K562 (cell line): ENCODE results near the gene MYOZ1. TPM values are rescaled to one million over a fixed set of nuclear protein-coding genes. Genes with fewer than 3 reads are reported as not detected.

Experiments
- ATAC-seq: fragments of 200-7000 bp; cut with Tn5 transposase; 3 replicates; pipeline ENCODE4 v1.9.1; 2020; ENCODE audit warnings: moderate library complexity
- BruUV-seq: library from RNA; stranded (reverse); fragments of 400-500 nt; replicated peaks from 2 replicates; lab custom pipeline; 2021; lab: Mats Ljungman, UMichigan
- CTCF ChIA-PET: fragments of 300-600 bp; formaldehyde crosslinking; extraction: SDS; loops from one replicate; lab custom pipeline; 2021; ENCODE audit warnings: low intra/inter-chr PET ratio; lab: Yijun Ruan, JAX
- POLR2A ChIA-PET: fragments of 300-600, 350-650 bp; sonication (Branson Sonifier 250); formaldehyde crosslinking; extraction: SDS; loops from one replicate; lab custom pipeline; 2021; ENCODE audit warnings: antibody characterized with exemption, inconsistent platforms; lab: Yijun Ruan, JAX
- DNase-seq, 4 experiments: peaks; one replicate each; pipeline versions ENCODE4 v3.0.0 to v3.0.0-alpha.2; 2011 to 2018; ENCODE audit warnings: low spot score in 3 of 4, mixed read lengths in 3 of 4; ENCODE audit errors: extremely low read depth in 1 of 4
- FAIRE-seq: peaks from 2 replicates; lab custom pipeline; 2011; peaks lifted over from hg19 to GRCh38; lab: Jason Lieb, UNC
- H2AFZ ChIP-seq: 2 replicates; pipeline ENCODE4 v1.6.0; 2011; ENCODE audit warnings: low read depth, low read length, control low read depth, inconsistent platforms
- H3K27ac ChIP-seq: fragments of 200-600 bp; 3 replicates; pipeline ENCODE4 v1.8.0; 2011; ENCODE audit warnings: low read depth, mild to moderate bottlenecking, control low read depth, inconsistent platforms, low read length, moderate library complexity, mixed read lengths; ENCODE audit errors: extremely low read depth
- H3K27me3 ChIP-seq, 2 experiments: fragments of 300-600 bp in 1 of 2; 2 replicates in 1 of 2; 3 replicates in 1 of 2; pipeline versions ENCODE4 v1.6.0 to v1.8.0; 2011; ENCODE audit warnings: inconsistent platforms in 2 of 2, low read length in 2 of 2, mild to moderate bottlenecking in 1 of 2, mixed read lengths in 1 of 2, moderate library complexity in 1 of 2; ENCODE audit not compliant: control insufficient read depth in 2 of 2, insufficient read depth in 2 of 2
- H3K36me3 ChIP-seq: fragments of 300-600 bp; 3 replicates; pipeline ENCODE4 v1.8.0; 2011; ENCODE audit warnings: mild to moderate bottlenecking, low read length, inconsistent platforms; ENCODE audit not compliant: control insufficient read depth, insufficient read depth
- H3K4me1 ChIP-seq, 2 experiments: fragments of 200-600 bp in 1 of 2; replicated peaks in 1 of 2; 2 replicates in 1 of 2; 3 replicates in 1 of 2; pipeline versions ENCODE4 v1.5.1 to v1.8.0; 2011; ENCODE audit warnings: inconsistent platforms in 2 of 2, low read length in 2 of 2, mild to moderate bottlenecking in 1 of 2, mixed read lengths in 1 of 2, moderate library complexity in 1 of 2; ENCODE audit not compliant: control insufficient read depth in 2 of 2, insufficient read depth in 2 of 2
- H3K4me2 ChIP-seq: 2 replicates; pipeline ENCODE4 v1.6.1; 2011; ENCODE audit warnings: low read length, control low read depth, inconsistent platforms, mixed read lengths; ENCODE audit not compliant: insufficient read depth
- H3K4me3 ChIP-seq: fragments of 200-600 bp; sonication (generic), shearing (Covaris generic); 2 replicates; pipeline ENCODE4 v1.5.1; 2016; ENCODE audit warnings: control low read depth, inconsistent platforms
- H3K79me2 ChIP-seq: fragments of 200-600 bp; 3 replicates; pipeline ENCODE4 v1.8.0; 2011; ENCODE audit warnings: low read length, inconsistent platforms; ENCODE audit not compliant: control insufficient read depth, insufficient read depth
- H3K9ac ChIP-seq, 2 experiments: 2 replicates each; pipeline versions ENCODE4 v1.6.0 to v1.6.1; 2011; ENCODE audit warnings: low read depth in 2 of 2, low read length in 2 of 2, control low read depth in 1 of 2, inconsistent platforms in 1 of 2, mild to moderate bottlenecking in 1 of 2, mixed read lengths in 1 of 2; ENCODE audit not compliant: insufficient read depth in 1 of 2
- H3K9me1 ChIP-seq: one replicate; pipeline ENCODE4 v1.6.0; 2011; ENCODE audit warnings: inconsistent platforms, mild to moderate bottlenecking, low read length, moderate library complexity; ENCODE audit not compliant: control insufficient read depth, insufficient read depth
- H3K9me3 ChIP-seq: replicated peaks from 2 replicates; pipeline ENCODE4 v1.5.1; 2011; ENCODE audit warnings: low read depth, low read length, inconsistent platforms; ENCODE audit not compliant: control insufficient read depth, insufficient read depth
- H4K20me1 ChIP-seq: replicated peaks from 2 replicates; pipeline ENCODE4 v1.6.1; 2011; ENCODE audit warnings: low read length, inconsistent platforms, mixed read lengths; ENCODE audit not compliant: control insufficient read depth, insufficient read depth
- ATF1 ChIP-seq, 2 experiments: fragments of 450-650 bp in 1 of 2; IDR thresholded peaks; 2 replicates each; pipeline ENCODE4 v1.6.1; 2016; ENCODE audit warnings: missing compliant biosample characterization in 1 of 2, missing genetic modification characterization in 1 of 2
- BDP1 ChIP-seq: IDR thresholded peaks from 3 replicates; pipeline ENCODE4 v1.6.1; 2011; ENCODE audit not compliant: insufficient read length, insufficient read depth
- CC2D1A ChIP-seq: fragments of 450-650 bp; IDR thresholded peaks from 2 replicates; pipeline ENCODE4 v1.6.1; 2017; ENCODE audit warnings: mild to moderate bottlenecking
- CEBPG ChIP-seq, 3 experiments: fragments of 200-800 bp in 1 of 3; sonication (Bioruptor generic) in 1 of 3; sonication (generic) in 1 of 3; formaldehyde crosslinking in 1 of 3; IDR thresholded peaks in 2 of 3; conservative IDR thresholded peaks in 1 of 3; 2 replicates each; pipeline versions ENCODE4 v1.6.1 to v1.8.0; 2016 to 2022; ENCODE audit warnings: missing compliant biosample characterization in 2 of 3, missing genetic modification characterization in 2 of 3, mild to moderate bottlenecking in 1 of 3, missing genetic modification reagents in 1 of 3
- ETS2 ChIP-seq: IDR thresholded peaks from 2 replicates; pipeline ENCODE4 v1.6.1; 2016; ENCODE audit warnings: borderline replicate concordance, missing genetic modification characterization, mild to moderate bottlenecking, moderate library complexity, missing compliant biosample characterization; ENCODE audit not compliant: poor library complexity, severe bottlenecking
- HDAC3 ChIP-seq: fragments of 450-650 bp; IDR thresholded peaks from 2 replicates; pipeline ENCODE4 v1.6.1; 2018; ENCODE audit warnings: borderline replicate concordance, mild to moderate bottlenecking, moderate library complexity; ENCODE audit not compliant: partially characterized antibody
- HMG20B ChIP-seq: fragments of 250-450 bp; sonication (Bioruptor Pico); IDR thresholded peaks from 2 replicates; pipeline ENCODE4 v1.5.0; 2021; ENCODE audit warnings: mild to moderate bottlenecking
- MAZ ChIP-seq, 2 experiments: fragments of 450-650 bp in 1 of 2; sonication (generic) in 1 of 2; formaldehyde crosslinking; IDR thresholded peaks in 1 of 2; conservative IDR thresholded peaks in 1 of 2; 2 replicates each; pipeline versions ENCODE4 v1.4.0 to v1.5.0; 2020; ENCODE audit warnings: mild to moderate bottlenecking in 1 of 2, missing genetic modification reagents in 1 of 2
- MEIS2 ChIP-seq: fragments of 450-650 bp; IDR thresholded peaks from 2 replicates; pipeline ENCODE4 v1.6.1; 2014; ENCODE audit warnings: mild to moderate bottlenecking; ENCODE audit not compliant: partially characterized antibody
- POLR3A ChIP-seq: IDR thresholded peaks from 2 replicates; pipeline ENCODE4 v1.6.1; 2011; ENCODE audit warnings: borderline replicate concordance, mild to moderate bottlenecking, moderate library complexity; ENCODE audit not compliant: insufficient read length, insufficient read depth; ENCODE audit errors: extremely low read depth
- PTBP1 ChIP-seq: fragments of 200-400 bp; formaldehyde crosslinking; IDR thresholded peaks from 2 replicates; pipeline ENCODE4 v1.6.1; 2017; ENCODE audit warnings: low read depth, low read length
- RBM14 ChIP-seq: fragments of 200-400 bp; formaldehyde crosslinking; IDR thresholded peaks from 2 replicates; pipeline ENCODE4 v1.6.1; 2018; ENCODE audit warnings: low read depth, mild to moderate bottlenecking, low read length, moderate library complexity, borderline replicate concordance; ENCODE audit not compliant: insufficient read depth
- SP2 ChIP-seq: IDR thresholded peaks from 2 replicates; pipeline ENCODE4 v1.6.1; 2011; ENCODE audit warnings: mild to moderate bottlenecking, low read depth, low read length, moderate library complexity; ENCODE audit not compliant: poor library complexity, severe bottlenecking; ENCODE audit errors: extremely low read depth
- WGBS: fragments of 100-300 bp; shearing (Covaris generic); methylation state at CpG from one replicate; pipeline ENCODE4 v1.1.6; 2016; ENCODE audit warnings: low coverage, mixed read lengths; ENCODE audit not compliant: insufficient coverage; ENCODE audit errors: missing lambda C conversion rate; 5-methylcytosine and 5-hydroxymethylcytosine counted together
- in situ Hi-C: fragments of 300-500 bp; cut with MboI; formaldehyde crosslinking; loops from 4 replicates; pipeline ENCODE4 v1.15.0; 2018; ENCODE audit warnings: inconsistent platforms, mixed read lengths
- intact Hi-C: fragments of 100-400 bp; cut with micrococcal nuclease; formaldehyde crosslinking; loops from 2 replicates; pipeline ENCODE4 v1.14.2; 2022
- polyA plus RNA-seq, 8 experiments: library from polyadenylated mRNA; depleted of rRNA in 4 of 8; stranded (reverse) in 5 of 8; unstranded in 3 of 8; fragments of >200 nt; fragmentation: Nextera tagmentation in 2 of 8; fragmentation: Illumina TruSeq in 1 of 8; extraction: Ambion mirVana in 2 of 8; extraction: Trizol in 1 of 8; gene quantifications; 2 replicates each; pipeline versions ENCODE4 v1.2.1 to v1.2.3, GENCODE V29; 2011 to 2014; ENCODE audit warnings: inconsistent platforms in 1 of 8, missing spikeins in 1 of 8
- total RNA-seq, 7 experiments: library from RNA; depleted of rRNA in 6 of 7; stranded (reverse); fragments of >200 nt in 6 of 7; fragmentation: Illumina TruSeq in 2 of 7; extraction: Trizol in 2 of 7; gene quantifications; 2 replicates each; pipeline versions ENCODE4 v1.2.1 to v1.2.3, GENCODE V29; 2011 to 2021; ENCODE audit warnings: low replicate concordance in 1 of 7
- TF ChIP-seq, protein P1 (sequence below): fragments of 450-650 bp; formaldehyde crosslinking; IDR thresholded peaks from 2 replicates; pipeline ENCODE4 v1.4.0; 2022; ENCODE audit warnings: missing genetic modification characterization
- TF ChIP-seq, protein P2 (sequence below): fragments of 450-650 bp; formaldehyde crosslinking; IDR thresholded peaks from 2 replicates; pipeline ENCODE4 v1.4.0; 2020; ENCODE audit warnings: mild to moderate bottlenecking, mixed read lengths

The MYOZ1 gene
- total and polyA plus RNA-seq, 9 of the 15 experiments (the other 6 are each of a cell fraction or from before 2014, with no cell fraction given), result 0.03 to 0.18 (median 0.07) TPM; not detected in 5

DNA sequence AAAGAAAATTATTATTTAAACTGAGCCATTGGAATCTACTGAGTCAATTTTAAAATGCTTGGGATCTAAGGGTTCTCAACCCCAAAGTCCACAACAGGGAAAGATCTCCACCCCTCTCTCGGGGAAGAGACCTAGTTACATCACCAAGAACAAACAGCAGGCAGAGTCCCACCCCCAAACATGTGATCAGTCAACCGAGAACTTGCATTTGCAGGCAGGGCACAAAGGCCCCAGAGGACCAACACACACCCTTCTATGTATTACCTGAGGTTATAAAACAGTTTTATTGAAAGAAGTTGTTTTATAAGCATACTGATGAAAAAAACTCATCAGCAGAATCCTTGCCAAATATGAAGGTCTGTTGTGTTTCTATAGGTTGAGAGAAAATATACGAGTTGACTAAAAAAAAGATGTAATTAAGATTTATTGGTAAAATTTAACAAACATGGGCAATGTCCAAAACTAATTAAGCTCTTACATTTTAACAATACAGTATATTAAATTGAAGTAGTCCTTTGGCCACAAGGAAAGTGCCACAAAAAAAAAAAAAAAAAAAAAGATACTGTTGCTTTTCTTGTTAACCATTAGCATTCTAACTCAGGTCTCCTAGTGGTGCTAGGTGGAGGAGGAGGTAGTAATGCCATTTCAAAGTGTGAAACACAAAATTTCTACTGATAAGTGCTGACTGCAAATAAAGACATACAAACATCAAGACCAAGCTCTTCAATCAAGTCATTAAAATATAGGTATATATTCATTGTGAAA, 49.2 kb downstream of the MYOZ1 start:
- Histone ChIP-seq H3K4me2 (0 out of 2 replicates have a peak overlapping the region, but pooled peaks have one; percentile 51), H3K36me3 (no peaks in the 10 kb centered on the region), H3K27ac (peak overlapping the region; percentile 49; the same call in 1 of the 3 replicates), H3K9ac (peak overlapping the region in 1 of 2 experiments; percentile 35; a peak in 1 of 4 replicates), H3K9me3 (no peaks in the 10 kb centered on the region), H3K27me3 (no peaks in the 10 kb centered on the region), H3K4me3 (no peak overlapping the region), H3K4me1 (peaks cover 2 to 25% of the 10 kb centered on the region in 2 experiments), H2AFZ (peak overlapping the region; percentile 69), H4K20me1 (no peaks in the 10 kb centered on the region), H3K9me1 (no peaks in the 10 kb centered on the region), H3K79me2 (no peaks in the 10 kb centered on the region)
- BruUV-seq, result no TSS peak
- ATAC-seq (peak; percentile 95), FAIRE-seq (peak; percentile 63), DNase-seq (peak; percentile 56 to 83 (median 74))
- in situ Hi-C loops, result no loop called here
- intact Hi-C loops, result loop anchor here (5.0 kb wide), 1 partner anchor 35 kb away; no protein-coding TSS in a partner anchor
- CTCF ChIA-PET, result no interaction called here
- POLR2A ChIA-PET, result interaction anchor here (0.5 to 1.9 kb wide), 6 partner anchors 9 to 624 kb away, joined by 3 to 10 read pairs (median 4); no protein-coding TSS in a partner anchor
- WGBS, result 22% methylated on average over 3 of the region's 3 CpGs
- TF ChIP-seq, protein P1, sequence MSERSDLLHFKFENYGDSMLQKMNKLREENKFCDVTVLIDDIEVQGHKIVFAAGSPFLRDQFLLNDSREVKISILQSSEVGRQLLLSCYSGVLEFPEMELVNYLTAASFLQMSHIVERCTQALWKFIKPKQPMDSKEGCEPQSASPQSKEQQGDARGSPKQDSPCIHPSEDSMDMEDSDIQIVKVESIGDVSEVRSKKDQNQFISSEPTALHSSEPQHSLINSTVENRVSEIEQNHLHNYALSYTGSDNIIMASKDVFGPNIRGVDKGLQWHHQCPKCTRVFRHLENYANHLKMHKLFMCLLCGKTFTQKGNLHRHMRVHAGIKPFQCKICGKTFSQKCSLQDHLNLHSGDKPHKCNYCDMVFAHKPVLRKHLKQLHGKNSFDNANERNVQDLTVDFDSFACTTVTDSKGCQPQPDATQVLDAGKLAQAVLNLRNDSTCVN (CRISPR knock-in tag), result no peak
- no peak for TF ChIP-seq ETS2 (tag)
- TF ChIP-seq RBM14, result no peak
- TF ChIP-seq MAZ (CRISPR knock-in tag; conservative IDR thresholded peaks at IDR 0.05 in 1 of 2, IDR thresholded peaks at IDR 0.05 in 1 of 2), result peak in 1 of 2 experiments; percentile 37; a peak in 2 of 4 replicates
- no peak for TF ChIP-seq POLR3A
- TF ChIP-seq HMG20B (CRISPR knock-in tag), result no peak
- TF ChIP-seq, protein P2, sequence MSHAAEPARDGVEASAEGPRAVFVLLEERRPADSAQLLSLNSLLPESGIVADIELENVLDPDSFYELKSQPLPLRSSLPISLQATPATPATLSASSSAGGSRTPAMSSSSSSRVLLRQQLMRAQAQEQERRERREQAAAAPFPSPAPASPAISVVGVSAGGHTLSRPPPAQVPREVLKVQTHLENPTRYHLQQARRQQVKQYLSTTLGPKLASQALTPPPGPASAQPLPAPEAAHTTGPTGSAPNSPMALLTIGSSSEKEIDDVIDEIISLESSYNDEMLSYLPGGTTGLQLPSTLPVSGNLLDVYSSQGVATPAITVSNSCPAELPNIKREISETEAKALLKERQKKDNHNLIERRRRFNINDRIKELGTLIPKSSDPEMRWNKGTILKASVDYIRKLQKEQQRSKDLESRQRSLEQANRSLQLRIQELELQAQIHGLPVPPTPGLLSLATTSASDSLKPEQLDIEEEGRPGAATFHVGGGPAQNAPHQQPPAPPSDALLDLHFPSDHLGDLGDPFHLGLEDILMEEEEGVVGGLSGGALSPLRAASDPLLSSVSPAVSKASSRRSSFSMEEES, result peak; percentile 25; the same call in 1 of the 2 replicates
- TF ChIP-seq PTBP1, result no peak
- TF ChIP-seq SP2, result no peak
- TF ChIP-seq CEBPG (CRISPR knock-in tag; IDR thresholded peaks at IDR 0.05), result no peak; the same call in 1 of the 2 replicates
- peak; percentile 50 to 67; a peak in 2 of 4 replicates for TF ChIP-seq CEBPG (tag; conservative IDR thresholded peaks at IDR 0.05 in 1 of 2, IDR thresholded peaks at IDR 0.05 in 1 of 2)
- TF ChIP-seq BDP1, result no peak
- TF ChIP-seq CC2D1A, result 0 out of 2 replicates have a peak, but pooled peaks have one; percentile 1
- no peak for TF ChIP-seq ATF1 (CRISPR knock-in tag; IDR thresholded peaks at IDR 0.05)
- no peak for TF ChIP-seq ATF1 (tag; IDR thresholded peaks at IDR 0.05)
- TF ChIP-seq HDAC3, result peak; percentile 3
- no peak for TF ChIP-seq MEIS2
